ENCODE data around the gene GABRB1.

DNA sequence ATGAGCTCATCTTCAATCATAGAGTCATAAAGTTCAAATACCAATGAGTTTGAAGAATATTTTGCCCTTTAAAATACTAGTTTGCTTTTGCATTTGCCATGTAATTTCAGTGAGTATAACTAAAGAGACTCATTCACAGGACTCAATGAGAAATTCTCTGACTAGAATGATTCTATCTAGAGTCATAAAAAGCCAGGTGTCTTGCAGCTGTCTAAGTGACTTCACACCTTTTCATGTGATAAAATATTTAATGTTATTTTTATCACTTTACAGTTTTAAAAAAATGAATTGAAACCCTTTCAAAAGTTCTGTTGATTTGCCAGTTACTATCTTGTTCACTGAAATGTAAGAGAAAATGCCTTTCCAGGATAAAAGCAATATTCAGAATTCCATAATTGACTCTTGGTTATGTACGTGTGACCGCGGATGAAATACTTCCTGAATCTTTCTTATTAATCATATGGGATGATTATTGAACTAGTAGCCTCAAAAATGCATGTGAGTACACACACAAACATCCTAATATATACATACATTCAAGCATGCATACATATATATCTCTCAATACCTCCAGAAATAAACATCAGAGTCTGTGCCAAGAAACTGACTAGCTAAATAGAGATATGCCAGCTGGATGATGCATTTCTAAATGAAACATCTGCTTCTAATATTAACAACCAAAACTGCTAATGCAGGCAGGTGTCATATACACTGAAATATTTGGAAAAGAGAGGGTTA is 87.0 kb downstream of the GABRB1 start:
- TF ChIP-seq CTCF (conservative IDR thresholded peaks at IDR 0.05 in 1 of 2, IDR thresholded peaks at IDR 0.05 in 1 of 2; ENCODE audit: low read depth in 1 of 2, low read length in 2 of 2) (no peak), EZH2 (IDR thresholded peaks at IDR 0.05; ENCODE audit: low read length, missing control alignments) (no peak)

All from fibroblast of lung (primary cell).